Measurements from ENCODE around the gene MRPS21.
"Not testable (repeated sequence)": the region's sequence is repeated elsewhere in the genome, so short reads cannot be mapped to it uniquely, and the experiment has no call there.

Gene MRPS21

DNA sequence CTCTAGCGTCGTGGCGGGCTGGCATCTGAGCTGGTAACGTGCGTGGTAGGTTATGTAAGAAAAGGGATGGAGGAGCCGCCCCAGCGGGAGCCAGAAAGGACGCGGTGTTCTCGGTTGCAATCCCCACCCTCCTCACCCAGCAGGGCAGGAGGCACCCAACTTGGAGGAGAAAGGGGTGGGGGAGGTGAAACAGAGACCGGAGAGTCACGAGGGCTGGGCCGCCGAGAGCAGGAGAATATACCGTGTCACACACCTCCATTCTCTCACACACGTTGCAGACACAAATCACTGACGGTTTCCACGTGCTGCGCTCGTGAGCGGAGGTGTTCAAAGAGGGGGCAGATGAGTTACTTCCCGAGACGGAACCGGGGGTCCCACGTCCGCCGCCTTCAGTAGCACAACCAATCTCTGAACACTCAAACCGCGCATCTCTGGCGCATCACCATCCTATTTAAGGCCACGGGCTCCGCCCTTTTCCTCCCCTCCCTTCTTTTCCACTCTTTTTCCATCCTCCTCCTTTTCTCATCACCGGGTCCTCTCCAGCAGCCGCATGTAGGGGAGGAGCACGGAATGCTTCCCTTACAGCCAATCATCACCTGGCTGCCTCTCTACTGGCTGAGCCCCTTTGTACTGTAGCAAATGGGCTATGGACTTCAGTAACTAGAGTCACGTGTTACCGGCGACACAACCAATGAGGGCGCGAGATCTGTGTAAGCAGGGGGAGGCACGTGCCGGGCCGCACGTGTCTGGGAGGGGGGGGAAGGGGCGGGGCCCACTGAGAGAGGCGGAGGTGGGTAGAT is 11.7 kb upstream of the MRPS21 start, which contains the start of gene CIART:
Gene CIART, plus strand, starts transcription at position 797 of the 800 bp plus-strand sequence. CDS start 714 bp downstream, outside the sequence.
- DNase-seq = peak; percentile 78

DNA sequence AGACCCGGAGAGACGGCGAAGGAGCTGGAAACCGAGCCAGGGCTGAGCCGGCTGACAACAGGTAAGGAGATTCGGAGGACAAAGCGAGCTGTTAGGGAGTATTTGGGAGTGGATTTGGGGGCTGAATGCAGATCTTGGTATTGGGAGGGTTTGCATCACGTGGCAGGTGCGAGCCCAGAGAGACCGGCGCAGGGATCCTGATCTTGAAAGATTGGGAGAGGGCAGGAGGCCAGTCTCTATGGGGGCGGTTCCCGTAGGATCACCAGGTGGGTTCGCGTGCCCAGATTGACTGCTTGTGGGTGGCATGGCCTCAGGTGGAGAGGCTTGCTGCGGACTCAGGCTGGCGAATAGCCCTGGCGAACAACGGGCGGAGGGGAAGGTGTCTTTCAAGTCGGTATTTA is 11.1 kb upstream of the MRPS21 start:
- DNase-seq = no peak

DNA sequence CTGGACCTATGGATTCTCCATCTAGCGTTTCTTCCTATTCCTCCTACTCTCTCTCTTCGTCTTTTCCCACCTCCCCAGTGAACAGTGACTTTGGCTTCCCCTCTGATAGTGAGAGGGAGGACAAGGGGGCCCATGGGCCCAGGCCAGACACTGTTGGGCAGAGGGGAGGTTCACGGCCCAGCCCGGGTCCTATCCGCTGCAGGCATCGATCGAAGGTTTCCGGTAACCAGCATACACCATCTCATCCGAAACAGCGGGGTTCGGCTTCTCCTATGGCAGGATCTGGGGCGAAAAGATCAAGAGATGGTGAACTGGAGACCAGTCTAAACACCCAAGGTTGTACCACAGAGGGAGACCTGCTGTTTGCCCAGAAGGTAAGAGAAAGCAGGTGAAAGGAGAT is 10.4 kb upstream of the MRPS21 start:
- no peak for DNase-seq

DNA sequence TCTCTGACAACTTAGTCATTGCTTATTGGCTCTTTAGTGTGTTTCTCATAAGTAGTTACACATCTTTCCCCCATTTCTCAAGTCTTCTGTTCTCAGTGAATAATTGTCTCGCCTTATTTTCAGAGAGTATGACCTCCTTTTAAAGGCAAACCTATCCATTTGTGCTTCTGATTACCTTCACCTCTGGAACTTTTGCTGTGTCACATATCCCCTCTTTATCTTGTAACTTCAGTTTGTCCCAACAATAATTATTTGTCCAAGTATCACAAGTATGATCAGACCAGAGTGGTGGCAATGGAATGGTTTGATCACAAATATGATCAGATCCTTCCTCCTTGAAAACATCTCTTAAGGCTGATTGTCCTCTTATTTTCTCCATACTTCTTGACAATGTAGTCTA is 5.3 kb upstream of the MRPS21 start:
- DNase-seq = no peak

GRCh38 chr1:150288822-150289221 is 4.8 kb upstream of the MRPS21 start:
- DNase-seq = no peak

DNA sequence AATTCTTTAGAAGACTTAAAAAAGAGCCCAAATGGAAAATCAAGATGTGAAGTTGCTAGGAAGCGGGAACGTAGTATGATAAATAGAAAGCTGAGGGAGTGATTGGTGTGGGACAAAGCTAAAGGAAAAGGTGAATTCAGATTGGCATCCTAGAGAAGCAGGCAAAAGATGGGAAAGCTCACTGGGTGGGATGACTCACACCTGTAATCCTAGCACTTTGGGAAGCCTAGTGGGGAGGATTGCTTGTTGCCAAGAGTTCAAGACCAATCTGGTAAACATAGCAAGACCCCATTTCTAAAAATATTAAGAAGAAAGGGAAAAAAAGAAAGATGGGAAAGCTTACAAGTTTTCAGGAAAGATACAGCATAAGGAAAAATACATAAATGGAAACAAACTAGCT is 1.8 kb downstream of the MRPS21 start:
- DNase-seq = no peak

DNA sequence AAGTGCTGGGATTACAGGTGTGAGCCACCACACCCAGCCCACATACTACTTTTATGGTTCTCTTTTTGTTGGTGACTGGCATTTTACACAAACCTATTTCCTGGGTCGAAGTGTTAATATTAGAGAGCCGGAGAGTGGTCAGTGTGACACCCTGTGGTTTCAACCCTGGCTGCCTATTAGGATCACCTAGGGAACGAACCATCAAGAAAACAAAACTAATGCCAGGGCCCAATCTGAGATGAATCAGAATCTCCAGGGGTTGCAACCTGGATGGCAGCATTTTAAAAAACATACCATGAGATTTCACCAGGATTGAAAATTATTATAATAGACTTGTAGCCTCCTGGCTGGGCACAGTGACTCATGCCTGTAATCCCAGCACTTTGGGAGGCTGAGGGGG is 6.1 kb downstream of the MRPS21 start:
- DNase-seq = no peak

GRCh38 chr1:150302338-150302737 is 8.7 kb downstream of the MRPS21 start:
- no peak for DNase-seq

GRCh38 chr1:150302902-150303301 is 9.2 kb downstream of the MRPS21 start:
- no peak for DNase-seq

- not testable (repeated sequence) for DNase-seq
Observed at GRCh38 chr1:150308585-150308984, 14.9 kb downstream of the MRPS21 start.

- no peak for DNase-seq
Observed at GRCh38 chr1:150309758-150310508, 16.3 kb downstream of the MRPS21 start.

DNA sequence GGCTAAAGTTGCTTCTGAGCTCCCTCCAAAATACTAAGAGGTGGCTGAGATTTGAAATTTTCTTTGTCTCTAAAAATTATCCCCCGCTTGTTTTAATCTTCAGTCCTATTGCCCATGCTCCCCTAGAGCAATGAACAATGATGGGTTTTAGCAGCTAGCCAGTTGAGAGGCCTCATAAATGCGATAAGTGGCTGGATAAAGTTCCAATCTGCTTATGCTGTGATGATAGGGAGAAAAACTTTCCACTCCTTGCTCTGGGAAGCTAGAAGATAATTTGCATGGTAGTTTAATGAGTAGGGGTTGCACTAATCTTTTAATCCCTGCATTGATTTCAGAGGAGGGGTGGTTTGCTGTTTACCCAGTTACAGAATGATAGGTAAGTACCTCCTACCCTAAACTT is 18.1 kb downstream of the MRPS21 start:
- no peak for DNase-seq

- not testable (repeated sequence) for DNase-seq
Observed at GRCh38 chr1:150314691-150315090, 21.0 kb downstream of the MRPS21 start.

- no peak for DNase-seq
Observed at GRCh38 chr1:150320667-150320978, 27.0 kb downstream of the MRPS21 start.

GRCh38 chr1:150321826-150322166 is 28.1 kb downstream of the MRPS21 start:
- peak; percentile 9 for DNase-seq

DNA sequence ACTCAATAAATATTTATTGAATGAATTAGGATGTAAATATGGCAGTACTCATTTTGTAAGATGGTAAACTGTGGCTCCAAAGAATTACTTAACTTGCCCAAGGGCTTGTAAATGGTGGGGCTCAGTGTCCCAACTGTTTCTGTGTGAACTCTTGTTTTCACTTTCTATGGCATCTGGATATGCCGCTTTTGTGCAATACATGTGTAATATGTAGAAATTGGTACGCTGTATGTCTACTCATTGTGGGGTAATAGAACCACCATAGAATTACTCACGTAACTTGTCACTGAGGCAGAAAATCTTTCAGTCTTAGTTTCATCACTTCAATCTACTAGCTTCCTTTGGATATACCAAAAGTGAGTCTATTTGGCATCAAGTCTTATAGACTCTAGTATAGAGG is 28.6 kb downstream of the MRPS21 start:
- peak; percentile 11 for DNase-seq

GRCh38 chr1:150332651-150333290 is 39.1 kb downstream of the MRPS21 start:
- DNase-seq = no peak

- DNase-seq = no peak
Observed at GRCh38 chr1:150346316-150346715, 52.7 kb downstream of the MRPS21 start.

- no peak for DNase-seq
Observed at GRCh38 chr1:150352866-150353265, 59.2 kb downstream of the MRPS21 start.
